ENCODE results near the gene RSRC1.

DNA sequence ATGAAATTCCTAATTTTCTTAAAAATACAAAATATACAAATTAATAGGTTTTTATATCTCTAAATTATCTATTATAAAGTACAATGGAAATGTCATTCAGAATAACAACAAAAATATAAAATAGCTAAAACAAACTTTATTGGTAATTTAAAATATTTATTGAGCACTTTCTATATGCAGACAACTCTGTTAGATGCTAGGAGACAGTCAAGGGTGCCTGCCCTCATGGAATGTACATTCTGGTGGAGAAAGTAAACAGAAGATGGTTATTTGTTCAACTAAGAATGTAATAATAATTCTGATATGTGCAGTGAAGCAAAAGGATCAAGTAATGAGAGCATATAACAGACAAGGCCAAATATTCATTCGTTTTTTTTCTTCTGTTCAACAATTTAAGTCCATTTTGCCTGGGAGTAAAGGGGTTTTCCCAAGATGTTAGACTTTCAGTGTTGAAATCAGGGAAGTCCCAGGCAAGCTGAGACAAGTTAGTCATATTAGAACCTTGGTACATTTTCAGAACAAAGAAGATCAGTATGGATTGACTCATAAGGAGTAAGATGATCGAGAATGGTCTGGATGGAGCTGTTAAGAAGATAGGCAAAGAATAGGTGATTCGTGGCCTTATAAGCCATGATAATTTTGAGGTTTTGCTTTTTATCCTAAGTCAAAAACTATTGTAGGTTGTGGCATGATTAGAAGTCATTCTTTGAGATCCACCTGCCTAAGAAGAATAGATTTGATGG lies 310.9 kb downstream of the RSRC1 start:
- TF ChIP-seq POLR2A (IDR thresholded peaks at IDR 0.05): no peak
- TF ChIP-seq, protein P1, sequence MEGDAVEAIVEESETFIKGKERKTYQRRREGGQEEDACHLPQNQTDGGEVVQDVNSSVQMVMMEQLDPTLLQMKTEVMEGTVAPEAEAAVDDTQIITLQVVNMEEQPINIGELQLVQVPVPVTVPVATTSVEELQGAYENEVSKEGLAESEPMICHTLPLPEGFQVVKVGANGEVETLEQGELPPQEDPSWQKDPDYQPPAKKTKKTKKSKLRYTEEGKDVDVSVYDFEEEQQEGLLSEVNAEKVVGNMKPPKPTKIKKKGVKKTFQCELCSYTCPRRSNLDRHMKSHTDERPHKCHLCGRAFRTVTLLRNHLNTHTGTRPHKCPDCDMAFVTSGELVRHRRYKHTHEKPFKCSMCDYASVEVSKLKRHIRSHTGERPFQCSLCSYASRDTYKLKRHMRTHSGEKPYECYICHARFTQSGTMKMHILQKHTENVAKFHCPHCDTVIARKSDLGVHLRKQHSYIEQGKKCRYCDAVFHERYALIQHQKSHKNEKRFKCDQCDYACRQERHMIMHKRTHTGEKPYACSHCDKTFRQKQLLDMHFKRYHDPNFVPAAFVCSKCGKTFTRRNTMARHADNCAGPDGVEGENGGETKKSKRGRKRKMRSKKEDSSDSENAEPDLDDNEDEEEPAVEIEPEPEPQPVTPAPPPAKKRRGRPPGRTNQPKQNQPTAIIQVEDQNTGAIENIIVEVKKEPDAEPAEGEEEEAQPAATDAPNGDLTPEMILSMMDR (IDR thresholded peaks at IDR 0.05 in 4 of 5, conservative IDR thresholded peaks at IDR 0.05 in 1 of 5): no peak

Measured in gastrocnemius medialis (tissue), 4 donors.